ENCODE results near the gene CCPG1.

The CCPG1 gene

GRCh38 chr15:55348281-55348778, 59.8 kb downstream of the CCPG1 start:
- POLR2A ChIA-PET, result no interaction called here
- no peaks in the 10 kb centered on the region for H3K4me1 ChIP-seq (ENCODE audit: control extremely low read depth in 1 of 4, control insufficient read depth in 4 of 4, insufficient read depth in 4 of 4, low read length in 3 of 4)
- CTCF ChIA-PET, result no interaction called here
- H3K36me3 ChIP-seq (ENCODE audit: control insufficient read depth in 4 of 4, insufficient read depth in 4 of 4, low read length in 3 of 4), result peaks cover 3 to 28% (median 11%) of the 10 kb centered on the region in 4 experiments
- DNase-seq, result no peak
- no peaks in the 10 kb centered on the region for H3K9me3 ChIP-seq (ENCODE audit: control extremely low read depth in 1 of 5, control insufficient read depth in 4 of 5, insufficient read depth in 2 of 5, low read depth in 1 of 5, low read length in 4 of 5)
- no peak overlapping the region for H3K4me3 ChIP-seq (ENCODE audit: control insufficient read depth in 1 of 7, extremely low read depth in 1 of 7, insufficient read depth in 4 of 7, low read depth in 2 of 7, low read length in 6 of 7)
- no peak overlapping the region for H3K27ac ChIP-seq (ENCODE audit: insufficient read depth in 1 of 2, low read depth in 1 of 2, low read length in 2 of 2, poor library complexity in 1 of 2, severe bottlenecking in 2 of 2)
- 96% methylated on average over 4 of the region's 4 CpGs for WGBS (ENCODE audit: insufficient coverage)
- H3K27me3 ChIP-seq (replicated peaks in 2 of 5; ENCODE audit: control insufficient read depth in 4 of 5, insufficient read depth in 5 of 5, low read length in 4 of 5), result no peaks in the 10 kb centered on the region

- Histone ChIP-seq H3K36me3 (ENCODE audit: control insufficient read depth in 4 of 4, insufficient read depth in 4 of 4, low read length in 3 of 4) (peaks cover 8 to 31% (median 19%) of the 10 kb centered on the region in 4 experiments), H3K9me3 (ENCODE audit: control extremely low read depth in 1 of 5, control insufficient read depth in 4 of 5, insufficient read depth in 2 of 5, low read depth in 1 of 5, low read length in 4 of 5) (no peaks in the 10 kb centered on the region), H3K4me1 (ENCODE audit: control extremely low read depth in 1 of 4, control insufficient read depth in 4 of 4, insufficient read depth in 4 of 4, low read length in 3 of 4) (no peaks in the 10 kb centered on the region), H3K27ac (ENCODE audit: insufficient read depth in 1 of 2, low read depth in 1 of 2, low read length in 2 of 2, poor library complexity in 1 of 2, severe bottlenecking in 2 of 2) (no peak overlapping the region), H3K4me3 (ENCODE audit: control insufficient read depth in 1 of 7, extremely low read depth in 1 of 7, insufficient read depth in 4 of 7, low read depth in 2 of 7, low read length in 6 of 7) (no peak overlapping the region), H3K27me3 (replicated peaks in 2 of 5; ENCODE audit: control insufficient read depth in 4 of 5, insufficient read depth in 5 of 5, low read length in 4 of 5) (no peaks in the 10 kb centered on the region)
- 100% methylated on average over 1 of the region's 2 CpGs for WGBS (ENCODE audit: insufficient coverage)
- CTCF ChIA-PET, result interaction anchor here (1.2 to 1.6 kb wide), 2 partner anchors 64 to 125 kb away, joined by 3 read pairs; partner anchors contain the start of genes CCPG1 and PIERCE2
- POLR2A ChIA-PET, result no interaction called here
- DNase-seq, result no peak
Measured at GRCh38 chr15:55344206-55344605, 64.0 kb downstream of the CCPG1 start.

GRCh38 chr15:55343168-55343567, 65.0 kb downstream of the CCPG1 start:
- H3K36me3 ChIP-seq (ENCODE audit: control insufficient read depth in 4 of 4, insufficient read depth in 4 of 4, low read length in 3 of 4), result peaks cover 11 to 35% (median 20%) of the 10 kb centered on the region in 4 experiments
- peak overlapping the region in 1 of 2 experiments; percentile 11 for H3K27ac ChIP-seq (ENCODE audit: insufficient read depth in 1 of 2, low read depth in 1 of 2, low read length in 2 of 2, poor library complexity in 1 of 2, severe bottlenecking in 2 of 2)
- CTCF ChIA-PET, result interaction anchor here (1.2 to 1.6 kb wide), 2 partner anchors 65 to 124 kb away, joined by 3 read pairs; partner anchors contain the start of genes CCPG1 and PIERCE2
- no peaks in the 10 kb centered on the region for H3K27me3 ChIP-seq (replicated peaks in 2 of 5; ENCODE audit: control insufficient read depth in 4 of 5, insufficient read depth in 5 of 5, low read length in 4 of 5)
- POLR2A ChIA-PET, result no interaction called here
- peak in 1 of 3 donors; percentile 14 for DNase-seq
- 17% methylated on average over 1 of the region's 2 CpGs for WGBS (ENCODE audit: insufficient coverage)
- no peaks in the 10 kb centered on the region for H3K4me1 ChIP-seq (ENCODE audit: control extremely low read depth in 1 of 4, control insufficient read depth in 4 of 4, insufficient read depth in 4 of 4, low read length in 3 of 4)
- H3K9me3 ChIP-seq (ENCODE audit: control extremely low read depth in 1 of 5, control insufficient read depth in 4 of 5, insufficient read depth in 2 of 5, low read depth in 1 of 5, low read length in 4 of 5), result no peaks in the 10 kb centered on the region
- H3K4me3 ChIP-seq (ENCODE audit: control insufficient read depth in 1 of 7, extremely low read depth in 1 of 7, insufficient read depth in 4 of 7, low read depth in 2 of 7, low read length in 6 of 7), result no peak overlapping the region

- ChIA-PET POLR2A (no interaction called here), CTCF (no interaction called here)
- no peaks in the 10 kb centered on the region for H3K27me3 ChIP-seq (replicated peaks in 2 of 5; ENCODE audit: control insufficient read depth in 4 of 5, insufficient read depth in 5 of 5, low read length in 4 of 5)
- 100% methylated on average over 1 of the region's 1 CpG for WGBS (ENCODE audit: insufficient coverage)
- no peaks in the 10 kb centered on the region for H3K4me1 ChIP-seq (ENCODE audit: control extremely low read depth in 1 of 4, control insufficient read depth in 4 of 4, insufficient read depth in 4 of 4, low read length in 3 of 4)
- no peak overlapping the region for H3K4me3 ChIP-seq (ENCODE audit: control insufficient read depth in 1 of 7, extremely low read depth in 1 of 7, insufficient read depth in 4 of 7, low read depth in 2 of 7, low read length in 6 of 7)
- no peaks in the 10 kb centered on the region for H3K9me3 ChIP-seq (ENCODE audit: control extremely low read depth in 1 of 5, control insufficient read depth in 4 of 5, insufficient read depth in 2 of 5, low read depth in 1 of 5, low read length in 4 of 5)
- H3K27ac ChIP-seq (ENCODE audit: insufficient read depth in 1 of 2, low read depth in 1 of 2, low read length in 2 of 2, poor library complexity in 1 of 2, severe bottlenecking in 2 of 2), result no peak overlapping the region
- DNase-seq, result no peak
- H3K36me3 ChIP-seq (ENCODE audit: control insufficient read depth in 4 of 4, insufficient read depth in 4 of 4, low read length in 3 of 4), result peaks cover 13 to 62% (median 23%) of the 10 kb centered on the region in 4 experiments
Measured at GRCh38 chr15:55337160-55337559, 71.0 kb downstream of the CCPG1 start.

- POLR2A ChIA-PET, result interaction anchor here (0.6 kb wide), 1 partner anchor 48 kb away, joined by 4 read pairs; no protein-coding TSS in a partner anchor
- H3K27ac ChIP-seq (ENCODE audit: insufficient read depth in 1 of 2, low read depth in 1 of 2, low read length in 2 of 2, poor library complexity in 1 of 2, severe bottlenecking in 2 of 2), result no peak overlapping the region
- H3K36me3 ChIP-seq (ENCODE audit: control insufficient read depth in 4 of 4, insufficient read depth in 4 of 4, low read length in 3 of 4), result peaks cover 10 to 70% (median 31%) of the 10 kb centered on the region in 4 experiments
- CTCF ChIA-PET, result no interaction called here
- no peaks in the 10 kb centered on the region for H3K4me1 ChIP-seq (ENCODE audit: control extremely low read depth in 1 of 4, control insufficient read depth in 4 of 4, insufficient read depth in 4 of 4, low read length in 3 of 4)
- WGBS (ENCODE audit: insufficient coverage), result no CpG with 5 or more reads among the region's 1 CpG
- H3K4me3 ChIP-seq (ENCODE audit: control insufficient read depth in 1 of 7, extremely low read depth in 1 of 7, insufficient read depth in 4 of 7, low read depth in 2 of 7, low read length in 6 of 7), result no peak overlapping the region
- H3K9me3 ChIP-seq (ENCODE audit: control extremely low read depth in 1 of 5, control insufficient read depth in 4 of 5, insufficient read depth in 2 of 5, low read depth in 1 of 5, low read length in 4 of 5), result no peaks in the 10 kb centered on the region
- DNase-seq, result no peak
- no peaks in the 10 kb centered on the region for H3K27me3 ChIP-seq (replicated peaks in 2 of 5; ENCODE audit: control insufficient read depth in 4 of 5, insufficient read depth in 5 of 5, low read length in 4 of 5)
Measured at GRCh38 chr15:55334997-55335396, 73.2 kb downstream of the CCPG1 start.

- Histone ChIP-seq H3K36me3 (ENCODE audit: control insufficient read depth in 4 of 4, insufficient read depth in 4 of 4, low read length in 3 of 4) (peaks cover 10 to 68% (median 31%) of the 10 kb centered on the region in 4 experiments), H3K27me3 (replicated peaks in 2 of 5; ENCODE audit: control insufficient read depth in 4 of 5, insufficient read depth in 5 of 5, low read length in 4 of 5) (no peaks in the 10 kb centered on the region), H3K4me3 (ENCODE audit: control insufficient read depth in 1 of 7, extremely low read depth in 1 of 7, insufficient read depth in 4 of 7, low read depth in 2 of 7, low read length in 6 of 7) (no peak overlapping the region), H3K27ac (ENCODE audit: insufficient read depth in 1 of 2, low read depth in 1 of 2, low read length in 2 of 2, poor library complexity in 1 of 2, severe bottlenecking in 2 of 2) (no peak overlapping the region), H3K4me1 (ENCODE audit: control extremely low read depth in 1 of 4, control insufficient read depth in 4 of 4, insufficient read depth in 4 of 4, low read length in 3 of 4) (no peaks in the 10 kb centered on the region), H3K9me3 (ENCODE audit: control extremely low read depth in 1 of 5, control insufficient read depth in 4 of 5, insufficient read depth in 2 of 5, low read depth in 1 of 5, low read length in 4 of 5) (no peaks in the 10 kb centered on the region)
- 100% methylated on average over 2 of the region's 5 CpGs for WGBS (ENCODE audit: insufficient coverage)
- ChIA-PET CTCF (no interaction called here), POLR2A (interaction anchor here (0.6 kb wide), 1 partner anchor 47 kb away, joined by 4 read pairs; no protein-coding TSS in a partner anchor)
- no peak for DNase-seq
Measured at GRCh38 chr15:55334371-55334770, 73.8 kb downstream of the CCPG1 start.

- Histone ChIP-seq H3K27me3 (replicated peaks in 2 of 5; ENCODE audit: control insufficient read depth in 4 of 5, insufficient read depth in 5 of 5, low read length in 4 of 5) (no peaks in the 10 kb centered on the region), H3K9me3 (ENCODE audit: control extremely low read depth in 1 of 5, control insufficient read depth in 4 of 5, insufficient read depth in 2 of 5, low read depth in 1 of 5, low read length in 4 of 5) (no peaks in the 10 kb centered on the region), H3K36me3 (ENCODE audit: control insufficient read depth in 4 of 4, insufficient read depth in 4 of 4, low read length in 3 of 4) (peaks cover 7 to 28% (median 17%) of the 10 kb centered on the region in 4 experiments), H3K4me1 (ENCODE audit: control extremely low read depth in 1 of 4, control insufficient read depth in 4 of 4, insufficient read depth in 4 of 4, low read length in 3 of 4) (peaks cover 0 to 5% (median 5%) of the 10 kb centered on the region in 4 experiments), H3K27ac (ENCODE audit: insufficient read depth in 1 of 2, low read depth in 1 of 2, low read length in 2 of 2, poor library complexity in 1 of 2, severe bottlenecking in 2 of 2) (no peak overlapping the region), H3K4me3 (ENCODE audit: control insufficient read depth in 1 of 7, extremely low read depth in 1 of 7, insufficient read depth in 4 of 7, low read depth in 2 of 7, low read length in 6 of 7) (no peak overlapping the region)
- DNase-seq, result no peak
- ChIA-PET POLR2A (no interaction called here), CTCF (interaction anchor here (1.5 kb wide), 1 partner anchor 108 kb away, joined by 3 read pairs; no protein-coding TSS in a partner anchor)
- WGBS (ENCODE audit: insufficient coverage), result no CpG with 5 or more reads among the region's 1 CpG
Measured at GRCh38 chr15:55327387-55327786, 80.8 kb downstream of the CCPG1 start.
